SK-MEL-5 (cell line): ENCODE results near the gene NBEA. TPM values are rescaled to one million over a fixed set of nuclear protein-coding genes. Genes with fewer than 3 reads are reported as not detected.
A peak's percentile ranks its signal among the peaks of the same experiment; 100 is the strongest.

Source experiments
- DNase-seq: peaks from one replicate; pipeline ENCODE4 v3.0.0-alpha.2; 2016; ENCODE audit warnings: low read depth, low spot score
- in situ Hi-C: cut with HindIII; loops from 2 replicates; pipeline ENCODE4 v1.10.0; 2016; ENCODE audit warnings: low sequenced_read_pairs, high pct_unique_total_duplicates, low pct_unique_long_range_greater_than_20kb
- total RNA-seq: library from RNA; depleted of rRNA; stranded (reverse); fragments of >200 nt; shearing (Covaris generic); gene quantifications from 2 replicates; pipeline ENCODE4 v1.2.3, GENCODE V29; 2014

Gene NBEA
- total RNA-seq, 1 experiment from 2014 or later = 7.8 TPM

- in situ Hi-C loops = no loop called here
- no peak for DNase-seq
These were observed 656.8 kb downstream of the NBEA start for GRCh38 chr13:35598790-35599369.

DNA sequence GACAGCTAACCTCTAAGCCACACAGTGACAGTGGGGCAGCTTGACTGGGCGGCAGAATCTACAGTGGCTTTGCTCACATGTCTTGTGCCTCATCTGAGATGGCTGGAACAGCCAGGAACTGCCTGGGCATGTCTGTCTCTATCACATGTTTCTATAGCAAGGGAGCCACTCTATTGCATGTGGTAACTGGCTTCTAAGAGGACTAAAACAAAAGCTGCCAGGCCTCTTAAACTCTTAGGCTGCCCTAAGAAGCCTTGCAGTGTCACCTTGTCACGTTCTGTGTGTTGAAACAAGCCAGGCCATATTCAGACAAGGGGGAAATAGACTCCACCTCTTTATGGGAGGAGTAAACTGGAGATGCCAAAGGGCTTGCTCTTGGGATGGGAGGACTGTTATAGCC is 657.3 kb downstream of the NBEA start:
- DNase-seq = no peak
- in situ Hi-C loops = no loop called here

- in situ Hi-C loops = no loop called here
These were observed 658.1 kb downstream of the NBEA start for GRCh38 chr13:35600137-35600536.

GRCh38 chr13:35603593-35604285 is 661.7 kb downstream of the NBEA start:
- DNase-seq = no peak
- in situ Hi-C loops = no loop called here

More at GRCh38 chr13:35600137-35600536, 658.1 kb downstream of the NBEA start:
- no peak for DNase-seq

DNA sequence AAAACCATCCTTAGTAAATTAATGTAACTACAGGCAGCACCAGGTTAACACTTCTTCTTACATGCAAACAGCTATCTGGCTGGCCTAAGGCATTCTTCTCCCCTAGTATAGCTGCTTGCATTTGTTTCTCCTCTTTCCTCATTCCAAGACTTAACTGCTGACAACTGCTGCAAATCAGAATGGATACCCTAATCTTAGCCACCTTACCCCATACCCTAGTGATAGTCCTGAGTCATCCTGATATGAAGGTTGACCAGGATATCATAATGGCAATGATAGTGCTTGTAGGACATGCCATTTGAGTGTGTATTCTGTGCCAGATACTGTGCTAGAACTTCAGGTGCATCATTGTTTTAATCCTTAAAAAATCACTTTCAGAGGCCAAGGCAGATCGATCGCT is 672.6 kb downstream of the NBEA start:
- DNase-seq = no peak
- in situ Hi-C loops = no loop called here

GRCh38 chr13:35617420-35617819 is 675.4 kb downstream of the NBEA start:
- in situ Hi-C loops = no loop called here
- no peak for DNase-seq

GRCh38 chr13:35618565-35619083 is 676.6 kb downstream of the NBEA start:
- in situ Hi-C loops = no loop called here
- no peak for DNase-seq

- DNase-seq = no peak
- in situ Hi-C loops = no loop called here
These were observed 679.9 kb downstream of the NBEA start for GRCh38 chr13:35621989-35622388.

- in situ Hi-C loops = no loop called here
- DNase-seq = no peak
These were observed 687.0 kb downstream of the NBEA start for GRCh38 chr13:35629026-35629425.

GRCh38 chr13:35630551-35631275 is 688.6 kb downstream of the NBEA start:
- DNase-seq = peak; percentile 84
- in situ Hi-C loops = no loop called here

GRCh38 chr13:35631666-35632065 is 689.6 kb downstream of the NBEA start:
- in situ Hi-C loops = no loop called here
- no peak for DNase-seq

DNA sequence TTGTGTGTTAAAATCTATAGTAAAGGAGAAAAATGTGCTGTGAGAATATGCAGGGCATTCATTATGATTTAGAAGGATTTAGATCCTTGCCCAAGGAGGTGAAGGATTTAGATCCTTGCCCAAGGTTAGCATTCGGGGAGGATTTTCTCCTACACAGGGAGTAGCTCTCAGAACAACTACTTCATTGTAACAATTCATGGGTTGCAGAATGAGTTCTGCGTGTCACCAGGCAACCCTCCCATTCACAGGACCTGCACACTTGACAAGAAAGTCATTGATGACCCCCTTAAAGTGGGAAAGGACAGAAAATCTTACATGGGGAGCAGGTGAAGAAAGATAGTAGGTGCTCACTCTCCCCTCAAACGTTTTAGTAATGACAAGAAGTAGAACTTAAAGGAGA is 701.6 kb downstream of the NBEA start:
- in situ Hi-C loops = no loop called here
- peak; percentile 56 for DNase-seq

- in situ Hi-C loops = no loop called here
- DNase-seq = no peak
These were observed 704.1 kb downstream of the NBEA start for GRCh38 chr13:35646056-35646774.

- in situ Hi-C loops = no loop called here
- DNase-seq = no peak
These were observed 706.1 kb downstream of the NBEA start for GRCh38 chr13:35648201-35648600.

- DNase-seq = no peak
- in situ Hi-C loops = no loop called here
These were observed 707.1 kb downstream of the NBEA start for GRCh38 chr13:35649162-35649561.

DNA sequence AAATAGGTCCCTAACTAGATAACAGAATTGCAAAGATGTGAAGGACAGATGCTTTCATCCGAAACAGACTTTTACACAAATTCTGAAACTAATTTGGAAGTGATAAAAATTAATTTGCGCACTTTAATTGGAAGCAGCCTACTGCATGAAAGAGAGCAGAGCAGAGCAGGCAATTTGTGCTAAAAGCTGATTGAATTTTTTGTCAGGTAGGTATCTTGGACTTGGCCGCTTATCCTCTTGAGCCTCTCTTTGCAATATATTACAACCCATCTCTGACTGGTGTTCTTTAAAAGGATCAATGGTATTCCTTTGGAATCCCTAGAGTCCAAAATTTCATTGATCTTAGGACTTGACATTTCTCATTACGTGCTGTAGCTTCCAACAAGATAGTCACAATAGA is 717.7 kb downstream of the NBEA start:
- no peak for DNase-seq
- in situ Hi-C loops = no loop called here

DNA sequence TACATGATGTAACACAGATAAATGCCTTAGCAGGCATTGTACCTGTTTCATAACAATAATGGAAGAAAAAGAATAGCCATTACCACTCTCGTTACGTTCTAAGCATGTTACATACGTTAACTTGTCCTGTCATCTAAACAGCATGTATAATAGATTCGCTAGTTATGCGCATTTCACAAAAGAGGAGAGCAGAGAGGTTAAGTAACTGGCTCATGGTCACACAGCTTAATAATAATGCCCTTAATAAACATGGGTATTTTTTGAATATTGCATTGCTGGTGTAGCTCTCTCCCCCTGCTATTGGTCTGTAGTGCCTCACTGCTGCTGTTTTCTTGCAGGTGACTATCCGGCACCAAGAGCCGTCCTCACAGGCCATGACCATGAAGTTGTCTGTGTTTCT is 722.7 kb downstream of the NBEA start:
- in situ Hi-C loops = no loop called here
- no peak for DNase-seq

DNA sequence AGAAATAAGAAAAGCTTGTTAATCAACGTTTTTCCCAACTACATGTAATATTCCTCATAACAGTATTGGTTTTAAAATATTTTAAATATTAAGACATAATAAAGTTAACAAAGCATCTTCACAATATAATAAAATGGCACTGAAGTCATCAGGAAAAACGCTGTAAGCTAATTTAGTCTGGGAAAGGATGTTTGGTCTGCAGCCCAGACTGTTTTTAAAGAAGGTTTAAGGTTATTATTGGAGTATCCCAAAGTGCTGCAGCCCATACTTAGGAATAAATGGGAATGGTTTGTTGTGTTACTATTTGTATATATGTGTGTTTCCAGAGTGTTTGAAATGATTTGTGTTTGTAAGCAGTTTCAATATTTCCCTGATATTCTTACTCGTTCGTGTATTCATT is 727.3 kb downstream of the NBEA start:
- in situ Hi-C loops = no loop called here
- no peak for DNase-seq
